Ishikawa (cell line): ENCODE results near the gene GRID2.
A peak's percentile ranks its signal among the peaks of the same experiment; 100 is the strongest.

Experiments used
- CEBPB ChIP-seq: IDR thresholded peaks from 2 replicates; pipeline ENCODE4 v1.6.1; 2012
- CREB1 ChIP-seq: IDR thresholded peaks from 2 replicates; pipeline ENCODE4 v1.6.1; 2012; ENCODE audit warnings: low read depth
- EGR1 ChIP-seq: IDR thresholded peaks from 2 replicates; pipeline ENCODE4 v1.6.1; 2012
- EP300 ChIP-seq: IDR thresholded peaks from 2 replicates; pipeline ENCODE4 v1.6.1; 2012; ENCODE audit warnings: borderline replicate concordance
- FOXM1 ChIP-seq: IDR thresholded peaks from 2 replicates; pipeline ENCODE4 v1.6.1; 2012; ENCODE audit warnings: low read depth, borderline replicate concordance
- NFIC ChIP-seq: IDR thresholded peaks from 2 replicates; pipeline ENCODE4 v1.6.1; 2012
- RAD21 ChIP-seq: IDR thresholded peaks from 2 replicates; pipeline ENCODE4 v1.6.1; 2012; ENCODE audit warnings: low read depth
- TAF1 ChIP-seq: IDR thresholded peaks from 2 replicates; pipeline ENCODE4 v1.6.1; 2012; ENCODE audit warnings: low read depth, mild to moderate bottlenecking
- TCF12 ChIP-seq: IDR thresholded peaks from 2 replicates; pipeline ENCODE4 v1.6.1; 2012; ENCODE audit warnings: low read depth
- TEAD4 ChIP-seq: IDR thresholded peaks from 2 replicates; pipeline ENCODE4 v1.6.1; 2012
- YY1 ChIP-seq: IDR thresholded peaks from 2 replicates; pipeline ENCODE4 v1.6.1; 2012; ENCODE audit warnings: low read depth
- ZBTB7A ChIP-seq: IDR thresholded peaks from 2 replicates; pipeline ENCODE4 v1.6.1; 2012; ENCODE audit warnings: low read depth
- TF ChIP-seq, protein P1 (sequence below): IDR thresholded peaks from 2 replicates; pipeline ENCODE4 v1.6.1; 2012
- TF ChIP-seq, protein P2 (sequence below): IDR thresholded peaks from 2 replicates; pipeline ENCODE4 v1.6.1; 2012
- TF ChIP-seq, protein P3 (sequence below): IDR thresholded peaks from 2 replicates; pipeline ENCODE4 v1.6.1; 2012; ENCODE audit warnings: low read depth, mild to moderate bottlenecking

The GRID2 gene

DNA sequence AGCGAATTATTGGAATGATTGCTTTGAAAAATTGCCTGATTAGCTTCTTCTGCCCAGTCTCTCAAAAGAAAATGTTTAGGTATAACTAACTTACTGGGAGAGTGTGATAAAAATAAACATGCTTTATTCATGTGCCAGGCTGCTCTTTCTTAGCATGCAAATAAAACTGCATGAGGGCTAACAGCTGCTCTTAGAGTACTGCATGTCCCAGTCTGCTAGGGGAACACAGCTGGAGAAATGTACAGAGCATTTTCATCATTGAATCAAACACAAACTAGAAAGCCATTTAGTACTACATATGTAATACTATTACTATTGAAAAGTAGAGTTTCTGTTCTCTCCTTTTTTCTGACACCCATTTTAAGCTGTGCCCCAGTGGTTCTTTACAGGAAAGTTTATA is 726.0 kb downstream of the GRID2 start:
- TF ChIP-seq, protein P1, sequence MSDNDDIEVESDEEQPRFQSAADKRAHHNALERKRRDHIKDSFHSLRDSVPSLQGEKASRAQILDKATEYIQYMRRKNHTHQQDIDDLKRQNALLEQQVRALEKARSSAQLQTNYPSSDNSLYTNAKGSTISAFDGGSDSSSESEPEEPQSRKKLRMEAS: no peak
- TF ChIP-seq TEAD4 (no peak), FOXM1 (no peak), EGR1 (no peak), CEBPB (no peak), NFIC (no peak), RAD21 (no peak), TCF12 (no peak), YY1 (no peak), EP300 (no peak), ZBTB7A (no peak), TAF1 (no peak), CREB1 (no peak)
- TF ChIP-seq, protein P2, sequence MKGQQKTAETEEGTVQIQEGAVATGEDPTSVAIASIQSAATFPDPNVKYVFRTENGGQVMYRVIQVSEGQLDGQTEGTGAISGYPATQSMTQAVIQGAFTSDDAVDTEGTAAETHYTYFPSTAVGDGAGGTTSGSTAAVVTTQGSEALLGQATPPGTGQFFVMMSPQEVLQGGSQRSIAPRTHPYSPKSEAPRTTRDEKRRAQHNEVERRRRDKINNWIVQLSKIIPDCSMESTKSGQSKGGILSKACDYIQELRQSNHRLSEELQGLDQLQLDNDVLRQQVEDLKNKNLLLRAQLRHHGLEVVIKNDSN: no peak
- TF ChIP-seq, protein P3, sequence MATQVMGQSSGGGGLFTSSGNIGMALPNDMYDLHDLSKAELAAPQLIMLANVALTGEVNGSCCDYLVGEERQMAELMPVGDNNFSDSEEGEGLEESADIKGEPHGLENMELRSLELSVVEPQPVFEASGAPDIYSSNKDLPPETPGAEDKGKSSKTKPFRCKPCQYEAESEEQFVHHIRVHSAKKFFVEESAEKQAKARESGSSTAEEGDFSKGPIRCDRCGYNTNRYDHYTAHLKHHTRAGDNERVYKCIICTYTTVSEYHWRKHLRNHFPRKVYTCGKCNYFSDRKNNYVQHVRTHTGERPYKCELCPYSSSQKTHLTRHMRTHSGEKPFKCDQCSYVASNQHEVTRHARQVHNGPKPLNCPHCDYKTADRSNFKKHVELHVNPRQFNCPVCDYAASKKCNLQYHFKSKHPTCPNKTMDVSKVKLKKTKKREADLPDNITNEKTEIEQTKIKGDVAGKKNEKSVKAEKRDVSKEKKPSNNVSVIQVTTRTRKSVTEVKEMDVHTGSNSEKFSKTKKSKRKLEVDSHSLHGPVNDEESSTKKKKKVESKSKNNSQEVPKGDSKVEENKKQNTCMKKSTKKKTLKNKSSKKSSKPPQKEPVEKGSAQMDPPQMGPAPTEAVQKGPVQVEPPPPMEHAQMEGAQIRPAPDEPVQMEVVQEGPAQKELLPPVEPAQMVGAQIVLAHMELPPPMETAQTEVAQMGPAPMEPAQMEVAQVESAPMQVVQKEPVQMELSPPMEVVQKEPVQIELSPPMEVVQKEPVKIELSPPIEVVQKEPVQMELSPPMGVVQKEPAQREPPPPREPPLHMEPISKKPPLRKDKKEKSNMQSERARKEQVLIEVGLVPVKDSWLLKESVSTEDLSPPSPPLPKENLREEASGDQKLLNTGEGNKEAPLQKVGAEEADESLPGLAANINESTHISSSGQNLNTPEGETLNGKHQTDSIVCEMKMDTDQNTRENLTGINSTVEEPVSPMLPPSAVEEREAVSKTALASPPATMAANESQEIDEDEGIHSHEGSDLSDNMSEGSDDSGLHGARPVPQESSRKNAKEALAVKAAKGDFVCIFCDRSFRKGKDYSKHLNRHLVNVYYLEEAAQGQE: no peak

DNA sequence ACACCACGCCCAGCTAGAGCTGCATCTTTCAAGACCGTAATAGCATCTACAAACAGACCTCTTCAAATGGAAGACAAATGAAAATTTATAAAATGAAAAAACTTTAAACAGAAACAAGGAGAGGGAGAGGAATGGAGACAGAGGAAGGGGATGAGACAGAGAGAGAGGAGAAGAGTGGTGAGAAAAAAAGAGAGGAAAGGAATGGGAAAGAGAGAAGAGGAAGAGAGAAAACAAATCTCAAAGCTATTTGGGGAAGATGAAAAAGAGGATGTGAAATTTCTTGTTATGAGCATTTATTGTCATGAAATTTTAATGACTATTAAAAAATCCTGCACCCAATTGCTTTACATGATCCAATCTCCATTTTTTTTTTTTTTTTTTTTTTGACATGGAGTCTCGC is 726.9 kb downstream of the GRID2 start:
- TF ChIP-seq CEBPB (no peak), ZBTB7A (no peak), EGR1 (no peak), TCF12 (no peak), NFIC (no peak), RAD21 (no peak), EP300 (no peak), TAF1 (no peak), FOXM1 (no peak)
- TF ChIP-seq, protein P3: no peak

DNA sequence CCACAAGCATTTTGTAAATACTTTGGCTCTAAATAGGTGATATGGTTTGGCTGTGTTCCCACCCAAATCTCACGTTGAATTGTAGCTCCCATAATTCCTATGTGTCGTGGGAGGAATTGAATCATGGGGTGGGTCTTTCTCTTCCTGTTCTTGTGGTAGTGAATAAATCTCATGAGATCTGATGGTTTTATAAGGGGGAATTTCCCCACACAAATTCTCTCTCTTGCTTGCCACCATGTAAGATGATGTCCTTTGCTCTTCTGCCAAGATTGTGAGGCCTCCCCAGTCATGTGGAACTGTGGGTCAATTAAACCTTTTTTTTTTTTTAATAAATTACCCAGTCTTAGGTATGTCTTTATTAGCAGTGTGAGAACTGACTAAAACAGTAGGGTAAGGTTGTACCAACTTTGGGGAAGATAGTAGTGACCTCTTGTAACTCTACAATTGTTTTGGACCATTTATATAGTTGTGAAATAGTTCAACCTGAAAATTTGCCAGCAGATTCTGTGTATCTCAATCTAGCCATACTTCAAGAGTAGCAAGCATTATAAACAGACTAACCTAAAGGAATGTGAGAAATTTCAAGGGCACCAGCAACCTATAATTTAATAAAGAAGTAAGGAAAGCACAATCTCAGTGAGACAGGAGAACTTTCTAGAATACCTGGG is 727.8 kb downstream of the GRID2 start:
- TF ChIP-seq, protein P2: no peak
- TF ChIP-seq NFIC: peak; percentile 23; the same call in 1 of the 2 replicates

DNA sequence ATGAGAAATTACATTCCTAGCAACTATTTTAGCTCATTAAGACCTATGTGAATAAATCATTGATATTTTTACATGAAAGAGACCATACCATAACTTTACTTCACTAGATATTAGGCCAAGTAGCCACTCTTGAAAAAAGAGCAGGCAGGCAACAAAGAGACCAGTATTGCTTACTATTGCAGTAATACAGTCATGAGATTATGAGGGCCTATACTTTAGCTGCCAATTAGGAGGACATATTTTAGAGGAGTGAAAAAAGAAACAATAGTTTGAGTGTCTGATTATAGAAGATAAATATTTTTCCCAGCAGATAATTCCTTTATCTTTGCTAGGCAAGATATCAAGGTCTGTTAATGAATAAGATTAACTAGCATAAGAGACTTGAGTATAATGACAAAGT is 739.0 kb downstream of the GRID2 start:
- TF ChIP-seq NFIC: no peak
- TF ChIP-seq EGR1: no peak
- TF ChIP-seq ZBTB7A: no peak
- no peak for TF ChIP-seq RAD21
- TF ChIP-seq, protein P1: no peak
- TF ChIP-seq FOXM1: no peak
- no peak for TF ChIP-seq CEBPB
- no peak for TF ChIP-seq TCF12
- no peak for TF ChIP-seq CREB1
- TF ChIP-seq EP300: no peak
- no peak for TF ChIP-seq TAF1

DNA sequence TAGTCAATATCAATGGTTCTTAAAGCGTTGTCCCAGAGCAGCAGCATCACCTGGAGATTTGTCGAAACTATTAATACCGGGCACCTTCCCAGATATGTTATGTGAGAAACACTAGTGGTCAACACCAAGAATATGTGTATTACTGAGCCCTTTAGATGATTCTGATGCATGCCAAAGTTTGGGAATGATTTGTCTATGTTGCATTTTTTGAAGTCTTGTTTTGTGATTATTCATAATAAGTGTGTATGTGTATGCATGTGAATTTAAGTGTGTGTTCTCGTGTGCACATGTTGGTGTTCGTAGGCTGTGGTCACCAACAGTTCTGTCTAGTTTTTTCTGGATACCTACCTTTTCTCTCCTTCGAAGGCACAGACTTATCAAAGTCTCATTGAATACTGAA is 749.4 kb downstream of the GRID2 start:
- TF ChIP-seq EP300: no peak

DNA sequence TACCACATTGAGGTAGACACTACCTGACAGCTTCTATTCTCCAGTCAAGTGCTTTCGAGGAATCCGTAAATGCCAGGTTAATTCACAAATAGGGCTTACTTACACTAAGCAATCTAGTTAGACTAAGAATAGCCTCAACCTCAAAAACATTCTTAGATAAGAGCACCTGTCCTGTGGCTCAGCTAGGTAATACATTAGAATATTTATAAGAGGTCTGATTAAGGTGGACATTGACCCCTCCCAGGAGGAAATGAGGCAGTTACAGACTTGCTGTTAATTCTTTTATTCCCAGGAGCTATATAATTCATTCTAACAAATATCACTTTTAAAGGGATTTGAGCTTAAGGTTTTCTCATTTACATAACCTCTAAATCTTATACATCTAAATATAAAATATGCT is 758.1 kb downstream of the GRID2 start:
- no peak for TF ChIP-seq NFIC
- no peak for TF ChIP-seq ZBTB7A
- no peak for TF ChIP-seq CREB1
- TF ChIP-seq, protein P1: no peak
- no peak for TF ChIP-seq EGR1
- TF ChIP-seq EP300: no peak
- TF ChIP-seq RAD21: no peak
- TF ChIP-seq, protein P2: no peak
- no peak for TF ChIP-seq YY1
